Transverse colon (tissue), 3 donors: ENCODE results near the gene LSM3.
"Not testable (repeated sequence)": the region's sequence is repeated elsewhere in the genome, so short reads cannot be mapped to it uniquely, and the experiment has no call there.

Experiments
- CTCF ChIP-seq, 5 experiments: fragments of 200-600 bp in 3 of 5; fragments of 450-650 bp in 2 of 5; sonication (generic) in 3 of 5; IDR thresholded peaks; 1 replicate in 2 of 5; 2 replicates in 3 of 5; pipeline ENCODE4 v1.5.1; 2016 to 2017; ENCODE audit warnings: antibody characterized with exemption in 5 of 5, inconsistent platforms in 3 of 5, mild to moderate bottlenecking in 2 of 5, moderate library complexity in 1 of 5
- POLR2A ChIP-seq: fragments of 450-650 bp; IDR thresholded peaks from one replicate; pipeline ENCODE4 v1.6.1; 2016; ENCODE audit warnings: antibody characterized with exemption, mild to moderate bottlenecking, moderate library complexity

- not testable (repeated sequence) for TF ChIP-seq POLR2A; CTCF (IDR thresholded peaks at IDR 0.05)
Measured at GRCh38 chr3:14229695-14230094, 51.1 kb downstream of the LSM3 start.
